Activated CD4-positive, alpha-beta memory T cell treated with anti-CD3 and anti-CD28 coated beads for 36 hours (primary cell): ENCODE measurements around the gene CYTH1. TPM values are rescaled to one million over a fixed set of nuclear protein-coding genes. Genes with fewer than 3 reads are reported as not detected.

Source experiments
- CTCF ChIA-PET: fragments of 350-600 bp; sonication (Branson Sonifier 250); formaldehyde crosslinking; loops from one replicate; lab custom pipeline; 2021; ENCODE audit warnings: antibody characterized with exemption, inconsistent platforms; lab: Charles Lee
- POLR2A ChIA-PET: fragments of 350-600 bp; sonication (Branson Sonifier 250); formaldehyde crosslinking; loops from one replicate; lab custom pipeline; 2021; ENCODE audit warnings: antibody characterized with exemption; lab: Charles Lee
- DNase-seq: peaks from one replicate; pipeline ENCODE4 v3.0.0-alpha.2; 2020
- H3K27ac Mint-ChIP-seq: one replicate; pipeline ENCODE4 v1.8.0; 2021; ENCODE audit warnings: mixed read lengths
- H3K27me3 Mint-ChIP-seq: one replicate; pipeline ENCODE4 v1.8.0; 2021; ENCODE audit warnings: mixed read lengths
- H3K36me3 Mint-ChIP-seq: one replicate; pipeline ENCODE4 v1.8.0; 2021; ENCODE audit warnings: mixed read lengths
- H3K4me1 Mint-ChIP-seq: one replicate; pipeline ENCODE4 v1.8.0; 2021; ENCODE audit warnings: low read depth, mixed read lengths
- H3K4me3 Mint-ChIP-seq: one replicate; pipeline ENCODE4 v1.8.0; 2021; ENCODE audit warnings: mild to moderate bottlenecking, mixed read lengths
- H3K9me3 Mint-ChIP-seq: one replicate; pipeline ENCODE4 v1.8.0; 2021; ENCODE audit warnings: mixed read lengths
- intact Hi-C: fragments of 100-400 bp; cut with micrococcal nuclease; formaldehyde crosslinking; loops from one replicate; pipeline ENCODE4 v1.15.1; 2023
- total RNA-seq, 2 experiments: library from RNA; stranded (reverse); gene quantifications; one replicate each; pipeline ENCODE4 v1.2.3, GENCODE V29; 2021

Gene CYTH1
- total RNA-seq, 2 experiments from 2014 or later, result 184 to 204 TPM

GRCh38 chr17:78742901-78743300 lies 39.2 kb downstream of the CYTH1 start:
- intact Hi-C loops, result no loop called here

GRCh38 chr17:78741644-78742284 lies 40.3 kb downstream of the CYTH1 start:
- ChIA-PET POLR2A (interaction anchor here (1.1 to 1.9 kb wide), 5 partner anchors 16 to 39 kb away, joined by 3 to 7 read pairs (median 5); no protein-coding TSS in a partner anchor), CTCF (interaction anchor here (0.7 to 2.4 kb wide), 8 partner anchors 15 to 245 kb away, joined by 3 to 21 read pairs (median 3); no protein-coding TSS in a partner anchor)
- no peak for DNase-seq
- intact Hi-C loops, result no loop called here
- Mint-ChIP-seq H3K27me3 (no peaks in the 10 kb centered on the region), H3K4me1 (peaks cover 94% of the 10 kb centered on the region), H3K4me3 (no peak overlapping the region), H3K36me3 (peaks cover 29% of the 10 kb centered on the region), H3K9me3 (no peaks in the 10 kb centered on the region), H3K27ac (peak overlapping the region; percentile 70)

More at GRCh38 chr17:78742901-78743300, 39.2 kb downstream of the CYTH1 start:
- Mint-ChIP-seq H3K4me3 (no peak overlapping the region), H3K27ac (peak overlapping the region; percentile 96), H3K9me3 (no peaks in the 10 kb centered on the region), H3K36me3 (peaks cover 28% of the 10 kb centered on the region), H3K4me1 (peaks cover 94% of the 10 kb centered on the region), H3K27me3 (no peaks in the 10 kb centered on the region)
- no peak for DNase-seq
- POLR2A ChIA-PET, result interaction anchor here (1.1 to 1.9 kb wide), 5 partner anchors 17 to 37 kb away, joined by 3 to 7 read pairs (median 5); no protein-coding TSS in a partner anchor
- CTCF ChIA-PET, result interaction anchor here (0.9 to 2.4 kb wide), 5 partner anchors 14 to 246 kb away, joined by 3 to 21 read pairs (median 3); no protein-coding TSS in a partner anchor

- Mint-ChIP-seq H3K27ac (peak overlapping the region; percentile 94), H3K27me3 (no peaks in the 10 kb centered on the region), H3K4me1 (peaks cover 91% of the 10 kb centered on the region), H3K4me3 (no peak overlapping the region), H3K9me3 (no peaks in the 10 kb centered on the region), H3K36me3 (peaks cover 27% of the 10 kb centered on the region)
- ChIA-PET POLR2A (interaction anchor here (0.6 to 4.6 kb wide), 2 partner anchors 8 to 14 kb away, joined by 3 to 27 read pairs; no protein-coding TSS in a partner anchor), CTCF (interaction anchor here (0.5 to 1.9 kb wide), 5 partner anchors 27 to 46 kb away, joined by 3 to 6 read pairs (median 4); no protein-coding TSS in a partner anchor)
- DNase-seq, result no peak
- intact Hi-C loops, result loop anchor here (5.0 kb wide), 1 partner anchor 38 kb away; no protein-coding TSS in a partner anchor
These were observed 42.6 kb downstream of the CYTH1 start for GRCh38 chr17:78739331-78739931.

- no peaks in the 10 kb centered on the region for H3K27me3 Mint-ChIP-seq
- H3K4me3 Mint-ChIP-seq, result no peak overlapping the region
- peaks cover 21% of the 10 kb centered on the region for H3K36me3 Mint-ChIP-seq
- POLR2A ChIA-PET, result interaction anchor here (0.6 to 4.6 kb wide), 2 partner anchors 9 to 13 kb away, joined by 3 to 27 read pairs; no protein-coding TSS in a partner anchor
- H3K4me1 Mint-ChIP-seq, result peaks cover 89% of the 10 kb centered on the region
- intact Hi-C loops, result loop anchor here (5.0 kb wide), 1 partner anchor 39 kb away; no protein-coding TSS in a partner anchor
- DNase-seq, result no peak
- peak overlapping the region; percentile 94 for H3K27ac Mint-ChIP-seq
- H3K9me3 Mint-ChIP-seq, result no peaks in the 10 kb centered on the region
- CTCF ChIA-PET, result interaction anchor here (0.5 to 3.3 kb wide), 5 partner anchors 8 to 47 kb away, joined by 3 to 23 read pairs (median 4); no protein-coding TSS in a partner anchor
These were observed 43.4 kb downstream of the CYTH1 start for GRCh38 chr17:78738698-78739097.

- ChIA-PET POLR2A (interaction anchor here (1.2 to 4.6 kb wide), 4 partner anchors 9 to 29 kb away, joined by 3 to 27 read pairs (median 10); no protein-coding TSS in a partner anchor), CTCF (interaction anchor here (1.0 to 3.3 kb wide), 3 partner anchors 9 to 47 kb away, joined by 4 to 23 read pairs (median 6); no protein-coding TSS in a partner anchor)
- Mint-ChIP-seq H3K4me1 (peaks cover 89% of the 10 kb centered on the region), H3K4me3 (peak overlapping the region; percentile 82), H3K27me3 (no peaks in the 10 kb centered on the region), H3K9me3 (no peaks in the 10 kb centered on the region), H3K36me3 (peaks cover 17% of the 10 kb centered on the region), H3K27ac (peak overlapping the region; percentile 94)
- intact Hi-C loops, result loop anchor here (5.0 kb wide), 1 partner anchor 39 kb away; no protein-coding TSS in a partner anchor
- no peak for DNase-seq
These were observed 43.8 kb downstream of the CYTH1 start for GRCh38 chr17:78738278-78738677.

GRCh38 chr17:78737332-78737731 lies 44.7 kb downstream of the CYTH1 start:
- ChIA-PET CTCF (interaction anchor here (0.6 to 4.8 kb wide), 5 partner anchors 10 to 240 kb away, joined by 3 to 35 read pairs (median 10); no protein-coding TSS in a partner anchor), POLR2A (interaction anchor here (1.0 to 4.6 kb wide), 9 partner anchors 10 to 43 kb away, joined by 3 to 27 read pairs (median 4); no protein-coding TSS in a partner anchor)
- intact Hi-C loops, result loop anchor here (2.0 to 5.0 kb wide), 2 partner anchors 19 to 40 kb away; no protein-coding TSS in a partner anchor
- peaks cover 90% of the 10 kb centered on the region for H3K4me1 Mint-ChIP-seq
- H3K36me3 Mint-ChIP-seq, result peaks cover 13% of the 10 kb centered on the region
- H3K4me3 Mint-ChIP-seq, result peak overlapping the region; percentile 82
- DNase-seq, result no peak
- no peaks in the 10 kb centered on the region for H3K9me3 Mint-ChIP-seq
- no peaks in the 10 kb centered on the region for H3K27me3 Mint-ChIP-seq
- peak overlapping the region; percentile 94 for H3K27ac Mint-ChIP-seq

GRCh38 chr17:78736526-78737079 lies 45.5 kb downstream of the CYTH1 start:
- CTCF ChIA-PET, result interaction anchor here (1.0 to 4.8 kb wide), 4 partner anchors 11 to 240 kb away, joined by 3 to 35 read pairs (median 16); no protein-coding TSS in a partner anchor
- POLR2A ChIA-PET, result interaction anchor here (1.0 to 4.6 kb wide), 9 partner anchors 11 to 43 kb away, joined by 3 to 27 read pairs (median 4); no protein-coding TSS in a partner anchor
- H3K4me3 Mint-ChIP-seq, result peak overlapping the region; percentile 82
- peak overlapping the region; percentile 94 for H3K27ac Mint-ChIP-seq
- H3K4me1 Mint-ChIP-seq, result peaks cover 90% of the 10 kb centered on the region
- H3K27me3 Mint-ChIP-seq, result no peaks in the 10 kb centered on the region
- no peaks in the 10 kb centered on the region for H3K9me3 Mint-ChIP-seq
- intact Hi-C loops, result loop anchor here (1.0 to 5.0 kb wide), 4 partner anchors 11 to 41 kb away; no protein-coding TSS in a partner anchor
- peak; percentile 80 for DNase-seq
- H3K36me3 Mint-ChIP-seq, result peaks cover 15% of the 10 kb centered on the region

- CTCF ChIA-PET, result interaction anchor here (0.6 to 4.8 kb wide), 5 partner anchors 11 to 239 kb away, joined by 3 to 35 read pairs (median 10); no protein-coding TSS in a partner anchor
- DNase-seq, result no peak
These were observed 46.1 kb downstream of the CYTH1 start for GRCh38 chr17:78735832-78736525.

GRCh38 chr17:78734793-78735641 lies 47.1 kb downstream of the CYTH1 start:
- Mint-ChIP-seq H3K27me3 (no peaks in the 10 kb centered on the region), H3K4me3 (peak overlapping the region; percentile 82), H3K9me3 (no peaks in the 10 kb centered on the region), H3K27ac (peak overlapping the region; percentile 94), H3K36me3 (peaks cover 18% of the 10 kb centered on the region), H3K4me1 (peaks cover 90% of the 10 kb centered on the region)
- no peak for DNase-seq
- POLR2A ChIA-PET, result interaction anchor here (0.7 to 4.6 kb wide), 9 partner anchors 9 to 256 kb away, joined by 3 to 27 read pairs (median 4); no protein-coding TSS in a partner anchor
- intact Hi-C loops, result loop anchor here (5.0 kb wide), 1 partner anchor 42 kb away; no protein-coding TSS in a partner anchor
- CTCF ChIA-PET, result interaction anchor here (0.6 to 4.8 kb wide), 4 partner anchors 10 to 37 kb away, joined by 3 to 35 read pairs (median 10); no protein-coding TSS in a partner anchor

More at GRCh38 chr17:78735832-78736525, 46.1 kb downstream of the CYTH1 start:
- H3K4me1 Mint-ChIP-seq, result peaks cover 92% of the 10 kb centered on the region
- peak overlapping the region; percentile 94 for H3K27ac Mint-ChIP-seq
- peaks cover 18% of the 10 kb centered on the region for H3K36me3 Mint-ChIP-seq
- POLR2A ChIA-PET, result interaction anchor here (0.9 to 4.6 kb wide), 12 partner anchors 10 to 105 kb away, joined by 3 to 27 read pairs (median 4); no protein-coding TSS in a partner anchor
- no peaks in the 10 kb centered on the region for H3K9me3 Mint-ChIP-seq
- intact Hi-C loops, result loop anchor here (1.0 to 5.0 kb wide), 4 partner anchors 11 to 41 kb away; no protein-coding TSS in a partner anchor
- H3K4me3 Mint-ChIP-seq, result peak overlapping the region; percentile 82
- H3K27me3 Mint-ChIP-seq, result no peaks in the 10 kb centered on the region
